GM18499 (cell line): ENCODE results near the gene MOSPD2.

Experiments used
- ATAC-seq: cut with Tn5 transposase; IDR thresholded peaks from one replicate; pipeline ENCODE4 v1.9.1; 2021; ENCODE audit warnings: moderate number of reproducible peaks; ENCODE audit not compliant: insufficient read depth, unreplicated experiment

MOSPD2 gene

DNA sequence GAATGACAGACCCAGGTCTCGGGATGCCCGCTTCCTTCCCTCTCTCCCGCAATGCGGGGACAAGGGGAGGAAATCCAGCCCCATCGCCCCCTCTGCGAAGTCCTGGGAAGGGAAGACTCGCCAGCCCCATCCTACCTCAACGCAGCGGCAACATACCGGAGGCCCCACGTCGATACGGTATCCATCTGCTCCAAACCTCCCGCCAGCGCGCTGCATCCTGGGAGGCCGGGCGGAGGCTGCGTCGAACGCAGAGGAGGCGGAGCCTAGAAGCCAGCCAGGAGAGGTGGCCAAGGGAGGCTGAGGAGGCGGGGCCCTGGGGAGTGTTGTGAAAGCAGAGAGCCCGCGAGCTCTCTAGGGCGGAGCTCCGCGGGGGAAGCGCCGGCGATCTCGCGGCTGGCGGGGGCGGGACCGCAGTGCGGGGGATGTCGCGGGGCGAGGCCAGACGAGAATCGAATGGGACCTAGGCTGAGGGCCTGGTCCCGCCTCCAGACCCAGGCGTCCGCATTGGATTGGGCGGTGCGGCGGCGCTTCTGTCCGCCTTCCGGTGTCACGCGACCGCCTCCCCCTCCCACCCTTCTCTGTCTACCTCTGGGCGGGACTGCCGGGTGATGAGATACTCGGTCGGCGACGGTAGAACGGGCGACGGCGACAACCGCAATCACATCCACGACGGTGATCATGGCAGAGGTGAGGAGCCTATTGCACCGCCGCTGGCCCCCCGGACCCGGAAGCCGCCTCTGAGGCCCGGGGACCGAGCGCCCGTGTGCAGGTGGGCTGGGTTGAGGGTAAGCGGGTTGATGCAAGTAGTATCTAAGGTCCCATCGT is at the start of gene MOSPD2, which contains the start of gene FANCB:
Gene MOSPD2, plus strand, starts transcription at position 571 of the 825 bp plus-strand sequence. Its CDS starts 108 bp downstream, at position 679.
Gene FANCB, minus strand, starts transcription at position 219 of the 825 bp plus-strand sequence. CDS start 7,559 bp downstream, outside the sequence.
- peak; percentile 88 for ATAC-seq

DNA sequence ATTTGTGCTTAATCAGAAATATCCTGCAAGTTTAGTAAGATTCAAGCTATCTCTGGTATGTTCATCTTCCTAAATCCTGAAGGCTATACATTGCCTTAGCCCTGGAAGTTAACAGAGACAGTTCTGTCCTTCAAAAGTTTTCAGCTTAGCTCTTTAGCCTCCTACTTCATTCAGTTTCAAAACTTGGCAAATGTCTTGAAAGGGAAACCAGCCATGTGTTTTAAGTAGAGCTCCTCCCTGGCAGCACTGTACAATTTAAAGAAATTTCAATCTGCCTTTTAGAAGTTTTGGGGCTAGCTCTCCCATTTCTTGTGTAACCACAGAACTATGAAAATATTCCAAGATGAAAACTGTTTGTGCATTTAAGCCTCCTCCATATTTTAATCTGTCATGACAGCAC is 47.4 kb upstream of the MOSPD2 start:
- no peak for ATAC-seq

DNA sequence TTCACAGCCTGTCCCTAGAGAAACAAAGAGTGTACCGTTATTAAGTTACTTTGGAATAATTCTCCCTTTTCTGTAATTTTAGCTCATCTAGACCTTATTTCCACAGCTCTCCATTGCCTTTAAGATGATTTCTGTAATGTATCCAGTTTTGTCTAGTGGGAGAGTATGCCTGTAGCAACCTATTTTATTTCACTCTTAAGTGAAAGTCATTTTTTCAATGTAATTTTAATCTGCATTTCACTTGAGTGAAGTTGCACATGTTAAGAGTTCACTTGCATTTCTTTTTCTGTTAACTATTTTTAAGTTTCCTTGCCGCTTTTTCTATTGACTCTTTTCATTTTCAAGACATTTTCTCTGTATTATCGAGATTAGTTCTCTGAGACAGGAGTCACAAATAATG is 46.9 kb upstream of the MOSPD2 start:
- ATAC-seq: no peak

GRCh38 chrX:14829643-14830042 is 43.6 kb upstream of the MOSPD2 start:
- ATAC-seq: no peak

GRCh38 chrX:14832151-14832550 is 41.1 kb upstream of the MOSPD2 start:
- no peak for ATAC-seq

GRCh38 chrX:14832586-14832985 is 40.6 kb upstream of the MOSPD2 start:
- ATAC-seq: no peak

- no peak for ATAC-seq
Measured at GRCh38 chrX:14837155-14837554, 36.1 kb upstream of the MOSPD2 start.

- ATAC-seq: no peak
Measured at GRCh38 chrX:14843666-14844065, 29.6 kb upstream of the MOSPD2 start.

- ATAC-seq: no peak
Measured at GRCh38 chrX:14851526-14851925, 21.7 kb upstream of the MOSPD2 start.

DNA sequence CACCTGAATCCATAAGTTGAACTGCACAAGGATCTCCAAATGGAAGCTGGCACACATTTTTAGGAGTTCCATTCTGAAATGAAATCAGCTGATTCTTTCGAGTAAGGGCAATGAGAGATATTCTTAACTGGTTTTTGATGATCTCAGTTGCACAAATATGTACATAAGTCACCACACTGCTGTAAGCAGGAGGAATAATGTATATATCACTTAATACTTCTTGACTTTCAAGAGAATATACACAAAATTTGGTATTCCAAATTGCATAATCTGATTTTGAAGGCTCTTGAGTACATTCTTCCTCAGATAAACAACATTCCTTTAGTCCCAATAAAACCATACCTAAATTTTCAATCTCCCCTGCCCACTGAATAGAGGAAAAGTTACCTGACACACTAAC is 8.6 kb upstream of the MOSPD2 start:
- no peak for ATAC-seq

- ATAC-seq: no peak
Measured at GRCh38 chrX:14865201-14865600, 8.0 kb upstream of the MOSPD2 start.

- no peak for ATAC-seq
Measured at GRCh38 chrX:14871767-14872166, 1.5 kb upstream of the MOSPD2 start.

DNA sequence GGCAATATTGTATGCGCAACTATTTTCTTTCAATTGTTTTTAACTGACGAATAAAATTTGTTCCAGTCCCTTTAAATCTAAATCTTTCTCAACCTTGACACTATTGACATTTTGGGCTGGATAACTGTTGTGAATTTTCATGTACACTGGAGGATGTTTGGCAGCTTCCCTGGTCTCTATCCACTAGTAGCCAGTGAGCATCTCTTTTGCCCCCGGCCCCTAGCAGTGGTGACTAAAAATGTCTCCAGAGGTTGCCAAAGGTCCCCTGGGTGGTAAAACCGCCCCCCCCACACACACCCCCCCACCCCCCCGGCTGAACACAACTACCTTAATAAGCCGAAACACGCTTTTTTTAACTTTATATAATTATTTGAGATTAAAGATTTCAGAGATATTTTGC is 866 bp upstream of the MOSPD2 start:
- no peak for ATAC-seq

DNA sequence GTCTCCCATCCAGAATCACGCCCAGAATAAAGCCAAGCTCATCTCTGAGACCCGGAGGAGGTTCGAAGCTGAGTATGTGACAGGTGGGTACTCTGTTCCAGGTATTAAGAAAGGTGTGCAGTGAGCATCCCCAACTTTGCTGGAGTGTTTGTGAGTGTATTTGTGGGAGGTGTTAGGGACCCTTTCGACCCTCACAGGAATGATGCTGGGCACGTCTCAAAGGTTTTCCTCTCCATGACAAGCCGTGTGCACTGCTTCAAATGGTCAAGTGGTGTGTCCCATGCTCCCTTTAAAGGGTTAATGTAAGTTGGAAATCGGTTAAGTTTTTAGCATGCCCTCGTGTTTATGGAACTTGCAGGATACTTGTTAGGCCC is 442 bp downstream of the MOSPD2 start:
- no peak for ATAC-seq

- no peak for ATAC-seq
Measured at GRCh38 chrX:14875624-14876023, 2.4 kb downstream of the MOSPD2 start.

- ATAC-seq: no peak
Measured at GRCh38 chrX:14883826-14884225, 10.6 kb downstream of the MOSPD2 start.

GRCh38 chrX:14884714-14885113 is 11.5 kb downstream of the MOSPD2 start:
- no peak for ATAC-seq

GRCh38 chrX:14886252-14886651 is 13.0 kb downstream of the MOSPD2 start:
- no peak for ATAC-seq

DNA sequence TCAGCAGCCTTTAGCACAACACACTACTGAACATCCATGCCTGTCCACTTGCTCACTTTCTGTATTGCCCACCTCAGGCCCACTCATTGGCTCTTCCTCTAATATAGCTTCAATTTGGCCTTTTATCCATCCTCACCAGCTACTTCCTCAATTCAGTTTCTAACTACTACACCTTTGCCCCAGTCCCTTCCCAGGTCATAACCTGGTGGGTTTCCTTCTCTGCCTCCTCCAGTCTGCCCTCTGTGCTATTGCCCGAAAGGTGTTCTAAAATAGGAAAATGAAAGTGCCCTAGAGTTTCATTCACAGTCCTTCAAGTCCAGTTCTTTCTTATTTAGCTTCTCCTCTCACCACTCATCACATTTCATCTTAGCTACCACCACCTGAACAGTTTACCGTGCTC is 23.1 kb downstream of the MOSPD2 start:
- ATAC-seq: no peak

- ATAC-seq: no peak
Measured at GRCh38 chrX:14897042-14897441, 23.8 kb downstream of the MOSPD2 start.

DNA sequence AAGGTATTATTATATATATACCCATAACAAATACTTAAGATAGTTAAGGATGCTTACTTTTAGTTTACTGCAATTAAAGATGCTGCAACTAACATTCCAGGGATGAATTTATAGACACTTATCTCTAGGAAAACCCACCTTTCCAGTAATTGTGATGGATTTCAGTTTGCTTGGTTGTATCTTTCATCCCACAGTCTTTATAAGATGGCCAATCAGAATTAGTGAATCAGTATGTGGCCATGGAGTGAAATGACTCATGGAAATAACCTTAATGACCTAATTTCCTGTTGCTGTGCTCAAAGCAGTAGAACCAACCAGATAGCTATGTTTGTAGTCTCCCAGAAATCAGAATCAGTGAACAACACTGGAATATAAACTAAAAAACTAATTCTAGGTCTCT is 26.4 kb downstream of the MOSPD2 start:
- peak; percentile 84 for ATAC-seq

GRCh38 chrX:14902537-14902936 is 29.3 kb downstream of the MOSPD2 start:
- ATAC-seq: no peak
